22Rv1 (cell line): Measurements from ENCODE around the gene MRPL27.

Experiments
- ZFX ChIP-seq: fragments of 450-650 bp; IDR thresholded peaks from 2 replicates; pipeline ENCODE4 v1.6.1; 2017; ENCODE audit warnings: antibody characterized with exemption, borderline replicate concordance
- TF ChIP-seq, protein P1 (sequence below): fragments of 450-650 bp; IDR thresholded peaks from 2 replicates; pipeline ENCODE4 v1.5.1; 2017; ENCODE audit warnings: mild to moderate bottlenecking

DNA sequence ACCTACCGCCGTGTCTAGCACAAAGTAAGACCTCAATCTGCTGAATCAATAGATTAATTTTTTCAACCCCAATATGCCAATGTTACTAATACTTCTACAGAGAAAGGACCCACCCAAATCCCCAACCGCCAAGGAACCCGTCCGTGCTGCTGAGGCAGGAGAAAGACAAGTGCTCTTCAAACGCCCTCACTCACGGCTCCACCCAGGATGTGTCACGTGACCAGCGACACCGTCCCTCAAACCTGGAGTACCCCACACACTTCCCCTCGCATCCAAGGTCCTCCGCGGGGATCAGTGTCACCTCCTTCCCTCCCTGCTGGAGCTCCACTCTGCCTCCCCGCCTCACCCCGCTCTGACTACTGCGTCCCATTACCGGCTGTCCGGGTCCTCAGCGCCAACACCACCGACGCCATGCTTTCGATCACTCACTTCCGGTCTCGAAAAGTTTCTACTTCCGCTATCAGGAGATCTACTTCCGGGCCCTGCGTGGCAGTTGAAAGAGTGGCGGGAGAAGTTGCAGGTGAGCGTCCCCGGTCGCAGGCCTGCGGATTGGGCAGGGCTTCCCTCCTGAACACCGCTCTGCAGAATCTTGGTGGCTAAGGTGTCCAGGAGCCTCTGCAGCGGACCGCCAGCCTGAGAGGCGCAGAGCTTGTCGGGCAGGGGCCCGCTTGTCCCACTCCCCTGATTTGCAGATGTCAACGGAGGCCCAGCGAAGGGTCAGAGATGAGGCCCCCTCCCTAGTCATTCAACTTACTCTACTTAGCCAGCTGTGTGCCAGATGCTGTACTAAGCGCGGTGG, at the start of gene MRPL27, which contains the start of gene EME1:
- TF ChIP-seq, protein P1, sequence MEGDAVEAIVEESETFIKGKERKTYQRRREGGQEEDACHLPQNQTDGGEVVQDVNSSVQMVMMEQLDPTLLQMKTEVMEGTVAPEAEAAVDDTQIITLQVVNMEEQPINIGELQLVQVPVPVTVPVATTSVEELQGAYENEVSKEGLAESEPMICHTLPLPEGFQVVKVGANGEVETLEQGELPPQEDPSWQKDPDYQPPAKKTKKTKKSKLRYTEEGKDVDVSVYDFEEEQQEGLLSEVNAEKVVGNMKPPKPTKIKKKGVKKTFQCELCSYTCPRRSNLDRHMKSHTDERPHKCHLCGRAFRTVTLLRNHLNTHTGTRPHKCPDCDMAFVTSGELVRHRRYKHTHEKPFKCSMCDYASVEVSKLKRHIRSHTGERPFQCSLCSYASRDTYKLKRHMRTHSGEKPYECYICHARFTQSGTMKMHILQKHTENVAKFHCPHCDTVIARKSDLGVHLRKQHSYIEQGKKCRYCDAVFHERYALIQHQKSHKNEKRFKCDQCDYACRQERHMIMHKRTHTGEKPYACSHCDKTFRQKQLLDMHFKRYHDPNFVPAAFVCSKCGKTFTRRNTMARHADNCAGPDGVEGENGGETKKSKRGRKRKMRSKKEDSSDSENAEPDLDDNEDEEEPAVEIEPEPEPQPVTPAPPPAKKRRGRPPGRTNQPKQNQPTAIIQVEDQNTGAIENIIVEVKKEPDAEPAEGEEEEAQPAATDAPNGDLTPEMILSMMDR, result no peak
- no peak for TF ChIP-seq ZFX
